ENCODE results near the gene SBNO2. TPM values are rescaled to one million over a fixed set of nuclear protein-coding genes. Genes with fewer than 3 reads are reported as not detected.
A peak's percentile ranks its signal among the peaks of the same experiment; 100 is the strongest.

Gene SBNO2
- total and polyA plus RNA-seq, 4 donors: 45.6 to 155 (median 95.9) TPM

DNA sequence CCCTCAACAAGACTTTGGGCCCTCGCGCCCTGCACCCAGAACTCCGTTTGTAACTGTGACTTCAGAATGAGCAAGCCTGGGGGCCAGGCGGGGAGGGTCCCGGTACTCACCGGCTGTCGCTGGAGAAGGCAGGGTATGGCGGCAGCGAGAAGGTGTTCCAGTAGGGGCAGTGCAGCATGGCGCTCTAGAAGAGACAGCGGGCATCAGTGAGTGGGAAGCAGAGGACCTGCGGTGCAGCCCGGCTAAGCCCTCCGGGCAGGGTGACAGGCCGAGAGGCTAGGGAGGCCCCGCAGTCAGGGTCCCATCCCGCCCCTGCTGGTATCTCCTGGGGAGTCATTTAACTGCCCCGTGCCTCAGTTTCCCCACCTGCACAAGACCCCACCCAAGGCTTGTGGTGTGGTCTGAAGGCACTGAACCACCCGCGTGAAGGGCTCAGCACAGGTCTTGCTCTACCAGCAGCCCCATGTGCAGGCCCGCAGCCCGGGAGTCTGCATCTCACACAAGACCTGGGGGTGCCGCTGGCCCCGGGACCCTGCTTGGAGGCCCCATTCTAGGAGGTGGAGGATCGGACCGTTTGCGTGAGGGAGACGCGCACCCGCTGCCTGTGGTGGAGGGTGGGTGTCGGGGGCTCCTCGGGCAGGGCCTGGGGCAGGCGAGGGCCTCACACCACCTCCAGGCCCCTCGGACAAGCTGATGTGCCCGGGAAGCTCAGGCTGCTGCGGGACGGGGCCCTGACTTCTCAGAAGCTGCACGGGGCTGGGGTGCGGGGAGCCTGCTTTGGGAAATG, 24.6 kb downstream of the SBNO2 start:
- Histone ChIP-seq H3K9me3 (ENCODE audit: control insufficient read depth in 4 of 4, insufficient read depth in 3 of 4, low read length in 3 of 4) (no peaks in the 10 kb centered on the region), H3K9ac (ENCODE audit: insufficient read depth in 1 of 2, low read length in 2 of 2) (no peak overlapping the region), H3K4me1 (ENCODE audit: control insufficient read depth in 5 of 5, insufficient read depth in 5 of 5, low read length in 5 of 5) (peaks cover 0 to 24% (median 0%) of the 10 kb centered on the region in 5 donors), H3K4me3 (no peak overlapping the region), H3K36me3 (ENCODE audit: control insufficient read depth in 4 of 4, insufficient read depth in 4 of 4, low read length in 4 of 4) (peaks cover 0 to 68% (median 3%) of the 10 kb centered on the region in 4 donors), H3K27me3 (ENCODE audit: control insufficient read depth in 3 of 3, insufficient read depth in 3 of 3, low read length in 2 of 3) (no peaks in the 10 kb centered on the region), H3K27ac (ENCODE audit: low read depth in 1 of 2, low read length in 1 of 2) (peak overlapping the region in 1 of 2 donors; percentile 90)
- DNase-seq (no peak), ATAC-seq (ENCODE audit: insufficient read depth, low FRiP score) (no peak)
- TF ChIP-seq, protein P1, sequence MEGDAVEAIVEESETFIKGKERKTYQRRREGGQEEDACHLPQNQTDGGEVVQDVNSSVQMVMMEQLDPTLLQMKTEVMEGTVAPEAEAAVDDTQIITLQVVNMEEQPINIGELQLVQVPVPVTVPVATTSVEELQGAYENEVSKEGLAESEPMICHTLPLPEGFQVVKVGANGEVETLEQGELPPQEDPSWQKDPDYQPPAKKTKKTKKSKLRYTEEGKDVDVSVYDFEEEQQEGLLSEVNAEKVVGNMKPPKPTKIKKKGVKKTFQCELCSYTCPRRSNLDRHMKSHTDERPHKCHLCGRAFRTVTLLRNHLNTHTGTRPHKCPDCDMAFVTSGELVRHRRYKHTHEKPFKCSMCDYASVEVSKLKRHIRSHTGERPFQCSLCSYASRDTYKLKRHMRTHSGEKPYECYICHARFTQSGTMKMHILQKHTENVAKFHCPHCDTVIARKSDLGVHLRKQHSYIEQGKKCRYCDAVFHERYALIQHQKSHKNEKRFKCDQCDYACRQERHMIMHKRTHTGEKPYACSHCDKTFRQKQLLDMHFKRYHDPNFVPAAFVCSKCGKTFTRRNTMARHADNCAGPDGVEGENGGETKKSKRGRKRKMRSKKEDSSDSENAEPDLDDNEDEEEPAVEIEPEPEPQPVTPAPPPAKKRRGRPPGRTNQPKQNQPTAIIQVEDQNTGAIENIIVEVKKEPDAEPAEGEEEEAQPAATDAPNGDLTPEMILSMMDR (IDR thresholded peaks at IDR 0.05; ENCODE audit: control extremely low read depth, extremely low read depth): no peak
- 95 to 97% methylated on average over 38 to 39 of the region's 39 CpGs for WGBS, 2 donors

DNA sequence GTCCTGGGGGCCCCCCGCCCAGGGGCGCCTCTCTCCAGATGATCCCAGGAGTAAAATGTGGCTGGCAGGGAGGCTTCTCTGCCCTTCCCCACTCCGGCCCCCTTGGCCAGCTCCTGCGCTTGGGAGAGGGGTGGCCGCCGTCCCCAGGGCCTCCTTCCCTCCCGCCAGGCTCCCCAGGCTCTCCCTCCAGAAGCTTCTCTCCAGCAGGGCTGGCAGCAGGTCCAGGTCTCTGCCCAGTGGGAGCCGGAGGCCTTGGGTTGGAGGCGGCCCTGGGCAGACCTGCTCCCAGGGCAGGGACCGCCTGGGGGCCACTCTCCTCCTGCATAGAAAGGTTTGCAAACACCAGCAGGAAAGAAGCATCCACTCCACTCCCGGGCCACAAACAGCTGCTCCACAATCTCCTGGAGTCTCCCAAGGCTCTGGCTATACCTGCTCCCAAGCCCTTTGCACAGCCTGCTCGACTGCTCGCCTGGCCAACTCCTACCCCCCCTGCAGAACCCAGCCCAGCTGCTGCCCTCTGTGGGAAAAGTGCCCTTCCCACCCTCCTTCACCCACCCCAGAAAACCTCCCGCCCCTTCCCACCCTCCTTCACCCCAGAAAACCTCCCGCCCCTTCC, 26.0 kb downstream of the SBNO2 start:
- Histone ChIP-seq H3K27me3 (ENCODE audit: control insufficient read depth in 3 of 3, insufficient read depth in 3 of 3, low read length in 2 of 3) (no peaks in the 10 kb centered on the region), H3K9me3 (ENCODE audit: control insufficient read depth in 4 of 4, insufficient read depth in 3 of 4, low read length in 3 of 4) (no peaks in the 10 kb centered on the region), H3K4me1 (ENCODE audit: control insufficient read depth in 5 of 5, insufficient read depth in 5 of 5, low read length in 5 of 5) (peaks cover 0 to 19% (median 0%) of the 10 kb centered on the region in 5 donors), H3K27ac (ENCODE audit: low read depth in 1 of 2, low read length in 1 of 2) (no peak overlapping the region), H3K4me3 (no peak overlapping the region), H3K9ac (ENCODE audit: insufficient read depth in 1 of 2, low read length in 2 of 2) (no peak overlapping the region), H3K36me3 (ENCODE audit: control insufficient read depth in 4 of 4, insufficient read depth in 4 of 4, low read length in 4 of 4) (peaks cover 0 to 73% (median 6%) of the 10 kb centered on the region in 4 donors)
- ATAC-seq (ENCODE audit: insufficient read depth, low FRiP score) (no peak), DNase-seq (no peak)
- 94% methylated on average over 10 to 15 of the region's 15 CpGs for WGBS, 2 donors
- TF ChIP-seq, protein P1 (IDR thresholded peaks at IDR 0.05; ENCODE audit: control extremely low read depth, extremely low read depth): no peak

DNA sequence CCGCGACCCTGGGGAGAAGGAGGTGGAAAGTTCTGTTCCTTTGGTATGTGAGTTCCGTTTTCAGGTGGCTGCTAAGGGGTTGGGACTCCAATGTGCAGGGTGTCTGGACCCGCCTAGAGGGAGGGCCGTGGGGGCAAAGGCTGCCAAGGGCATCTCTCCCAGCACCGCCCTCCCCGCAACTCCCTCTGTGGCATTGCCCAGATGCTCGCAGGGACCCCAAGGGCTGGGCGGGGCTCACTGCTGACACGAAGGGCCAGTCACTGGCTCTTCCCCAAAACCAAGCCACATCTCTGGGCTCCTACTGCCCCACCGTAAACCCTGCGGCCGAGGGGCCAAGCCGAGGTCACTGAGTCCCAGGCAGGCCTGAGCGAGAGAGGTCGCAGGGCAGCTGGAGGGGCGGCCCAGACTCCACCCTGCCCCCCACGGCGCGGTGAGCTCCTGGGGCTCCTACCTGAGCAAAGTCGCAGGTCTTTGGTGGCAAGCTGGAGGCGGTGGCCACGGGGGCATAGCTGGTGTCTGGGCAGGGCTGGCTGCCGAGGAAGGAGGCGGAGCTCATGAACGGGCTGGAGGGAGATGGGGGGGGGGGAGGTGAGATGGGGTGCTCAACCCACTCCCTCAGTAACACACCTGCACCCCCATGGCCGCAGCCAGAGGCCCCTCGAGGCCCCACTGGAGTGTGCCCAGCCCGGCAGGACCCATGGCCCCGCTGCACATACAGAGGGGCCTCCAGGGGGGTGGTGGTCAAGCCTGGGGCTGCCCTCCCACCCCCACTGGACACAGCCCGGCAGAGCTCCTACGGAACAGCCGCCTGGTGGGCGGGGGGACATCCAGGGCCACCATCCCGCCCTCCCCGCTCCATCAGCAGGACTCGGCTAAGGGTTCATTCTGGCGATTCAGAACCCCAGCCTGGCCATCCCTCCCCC, 26.9 kb downstream of the SBNO2 start:
- ATAC-seq (ENCODE audit: insufficient read depth, low FRiP score) (no peak), DNase-seq (no peak)
- Histone ChIP-seq H3K9me3 (ENCODE audit: control insufficient read depth in 4 of 4, insufficient read depth in 3 of 4, low read length in 3 of 4) (no peaks in the 10 kb centered on the region), H3K4me3 (no peak overlapping the region), H3K27ac (ENCODE audit: low read depth in 1 of 2, low read length in 1 of 2) (no peak overlapping the region), H3K36me3 (ENCODE audit: control insufficient read depth in 4 of 4, insufficient read depth in 4 of 4, low read length in 4 of 4) (peaks cover 0 to 68% (median 6%) of the 10 kb centered on the region in 4 donors), H3K4me1 (ENCODE audit: control insufficient read depth in 5 of 5, insufficient read depth in 5 of 5, low read length in 5 of 5) (peaks cover 0 to 16% (median 0%) of the 10 kb centered on the region in 5 donors), H3K27me3 (ENCODE audit: control insufficient read depth in 3 of 3, insufficient read depth in 3 of 3, low read length in 2 of 3) (no peaks in the 10 kb centered on the region), H3K9ac (ENCODE audit: insufficient read depth in 1 of 2, low read length in 2 of 2) (no peak overlapping the region)
- 89 to 94% methylated on average over 34 to 38 of the region's 38 CpGs for WGBS, 2 donors
- TF ChIP-seq, protein P1 (IDR thresholded peaks at IDR 0.05; ENCODE audit: control extremely low read depth, extremely low read depth): no peak
